Measurements from ENCODE around the gene ABCB8. TPM values are rescaled to one million over a fixed set of nuclear protein-coding genes. Genes with fewer than 3 reads are reported as not detected.
"Not testable (repeated sequence)": the region's sequence is repeated elsewhere in the genome, so short reads cannot be mapped to it uniquely, and the experiment has no call there.

ABCB8 gene
- polyA plus RNA-seq, 1 donor (not counting 4 experiments of a cell fraction or from before 2014, with no cell fraction given) = 15.5 TPM

DNA sequence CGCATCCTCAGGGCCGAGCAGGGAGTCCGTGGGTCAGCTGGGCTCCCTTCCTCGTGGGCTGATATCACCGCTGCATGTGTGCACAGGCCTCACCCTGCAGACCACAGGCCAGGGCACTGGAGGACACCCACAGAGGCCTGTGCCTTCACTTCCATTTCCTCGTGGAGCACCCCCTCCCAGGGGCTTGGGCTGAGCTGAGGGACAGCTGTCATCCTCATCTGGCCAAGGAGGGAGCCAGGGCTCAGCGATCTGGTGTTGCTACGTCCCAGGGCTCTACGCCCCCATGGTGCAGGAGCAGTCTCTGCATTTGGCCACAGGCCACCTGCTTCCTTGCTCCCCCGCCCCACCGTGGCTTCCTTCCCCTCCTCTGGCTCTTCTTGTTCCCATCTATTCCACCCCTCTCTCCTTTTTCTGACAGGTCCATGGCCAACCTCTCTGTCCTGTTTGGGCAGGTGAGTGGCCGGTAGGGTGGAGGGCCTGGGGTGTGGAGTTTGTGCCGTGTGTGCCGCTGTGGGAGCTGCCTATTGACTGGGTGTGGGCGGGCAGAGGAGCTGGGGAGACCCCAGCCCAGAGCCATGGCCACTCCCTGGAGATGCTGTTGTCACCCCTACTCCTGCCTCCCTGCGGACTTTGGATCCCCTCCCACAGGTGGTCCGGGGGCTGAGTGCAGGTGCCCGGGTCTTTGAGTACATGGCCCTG lies 11.7 kb downstream of the ABCB8 start:
- TF ChIP-seq EZH2 (IDR thresholded peaks at IDR 0.05; ENCODE audit: low read length) = no peak
- TF ChIP-seq, protein P1, sequence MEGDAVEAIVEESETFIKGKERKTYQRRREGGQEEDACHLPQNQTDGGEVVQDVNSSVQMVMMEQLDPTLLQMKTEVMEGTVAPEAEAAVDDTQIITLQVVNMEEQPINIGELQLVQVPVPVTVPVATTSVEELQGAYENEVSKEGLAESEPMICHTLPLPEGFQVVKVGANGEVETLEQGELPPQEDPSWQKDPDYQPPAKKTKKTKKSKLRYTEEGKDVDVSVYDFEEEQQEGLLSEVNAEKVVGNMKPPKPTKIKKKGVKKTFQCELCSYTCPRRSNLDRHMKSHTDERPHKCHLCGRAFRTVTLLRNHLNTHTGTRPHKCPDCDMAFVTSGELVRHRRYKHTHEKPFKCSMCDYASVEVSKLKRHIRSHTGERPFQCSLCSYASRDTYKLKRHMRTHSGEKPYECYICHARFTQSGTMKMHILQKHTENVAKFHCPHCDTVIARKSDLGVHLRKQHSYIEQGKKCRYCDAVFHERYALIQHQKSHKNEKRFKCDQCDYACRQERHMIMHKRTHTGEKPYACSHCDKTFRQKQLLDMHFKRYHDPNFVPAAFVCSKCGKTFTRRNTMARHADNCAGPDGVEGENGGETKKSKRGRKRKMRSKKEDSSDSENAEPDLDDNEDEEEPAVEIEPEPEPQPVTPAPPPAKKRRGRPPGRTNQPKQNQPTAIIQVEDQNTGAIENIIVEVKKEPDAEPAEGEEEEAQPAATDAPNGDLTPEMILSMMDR (optimal IDR thresholded peaks at IDR 0.05 in 1 of 3, IDR thresholded peaks at IDR 0.05 in 1 of 3, conservative IDR thresholded peaks at IDR 0.05 in 1 of 3; ENCODE audit: extremely low read depth in 1 of 3, insufficient read depth in 2 of 3, low read length in 3 of 3) = no peak
- Histone ChIP-seq H3K4me2 (ENCODE audit: control insufficient read depth, extremely low read depth, insufficient read depth, low read depth, low read length) (no peak overlapping the region), H3K79me2 (ENCODE audit: control insufficient read depth, insufficient read depth, low read length) (no peaks in the 10 kb centered on the region), H2AFZ (ENCODE audit: control insufficient read depth, low read length) (no peak overlapping the region), H3K4me3 (ENCODE audit: control insufficient read depth in 2 of 3, extremely low read depth in 1 of 3, insufficient read depth in 2 of 3, low read depth in 1 of 3, low read length in 3 of 3) (no peak overlapping the region), H3K4me1 (ENCODE audit: control insufficient read depth, extremely low read depth, insufficient read depth, low read length) (peaks cover 8% of the 10 kb centered on the region), H3K9ac (ENCODE audit: control insufficient read depth, extremely low read depth, insufficient read depth, low read length) (no peak overlapping the region), H3K36me3 (ENCODE audit: control insufficient read depth in 2 of 2, extremely low read depth in 1 of 2, insufficient read depth in 2 of 2, low read length in 2 of 2) (peaks cover 22 to 33% of the 10 kb centered on the region in 2 experiments), H3K27ac (ENCODE audit: control insufficient read depth, insufficient read depth, low read length) (no peak overlapping the region), H3K9me1 (ENCODE audit: control insufficient read depth, extremely low read depth, insufficient read depth, low read length) (no peaks in the 10 kb centered on the region), H3K9me3 (ENCODE audit: control insufficient read depth, low read depth, low read length) (no peaks in the 10 kb centered on the region), H3K27me3 (ENCODE audit: control insufficient read depth, extremely low read depth, insufficient read depth, low read length) (no peaks in the 10 kb centered on the region), H4K20me1 (ENCODE audit: control insufficient read depth, extremely low read depth, insufficient read depth, low read length) (no peaks in the 10 kb centered on the region)
- dilution Hi-C loops (cut with MboI; ENCODE audit: extremely low pct_ligation_motif_present, low sequenced_read_pairs) = no loop called here
- FAIRE-seq (no peak), DNase-seq (ENCODE audit: low read depth, low spot score) (no peak)

DNA sequence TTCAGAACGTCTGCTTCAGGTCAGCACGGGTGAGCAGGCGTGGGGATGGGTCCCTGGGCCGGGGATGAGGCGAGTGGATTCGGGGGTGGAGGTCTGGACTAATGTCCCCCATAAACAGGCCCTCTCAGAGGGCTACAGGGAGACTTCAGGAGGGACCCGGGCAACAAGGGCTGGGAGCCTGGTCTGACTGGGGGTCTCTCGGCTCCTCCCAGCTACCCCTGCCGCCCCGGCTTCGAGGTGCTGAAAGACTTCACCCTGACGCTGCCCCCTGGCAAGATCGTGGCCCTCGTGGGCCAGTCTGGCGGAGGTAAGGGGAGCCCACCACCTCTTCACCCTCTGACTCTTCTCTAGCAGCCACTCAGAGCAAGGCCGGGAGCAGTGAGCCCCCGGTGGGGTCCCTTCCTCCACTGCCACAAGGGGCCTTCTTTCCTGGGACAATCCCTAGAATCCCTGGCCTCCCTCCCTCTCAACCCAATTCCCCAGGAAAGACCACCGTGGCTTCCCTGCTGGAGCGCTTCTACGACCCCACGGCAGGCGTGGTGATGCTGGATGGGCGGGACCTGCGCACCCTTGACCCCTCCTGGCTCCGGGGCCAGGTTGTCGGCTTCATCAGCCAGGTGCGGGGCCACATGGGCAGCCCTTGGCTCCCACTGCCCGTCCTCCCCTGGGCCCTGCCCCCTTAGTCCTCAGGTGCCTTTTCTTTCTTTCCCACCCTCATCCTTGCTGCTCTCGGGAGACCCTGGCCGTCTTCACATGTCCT lies 12.5 kb downstream of the ABCB8 start:
- H3K79me2 ChIP-seq (ENCODE audit: control insufficient read depth, insufficient read depth, low read length) = no peaks in the 10 kb centered on the region
- no peak overlapping the region for H2AFZ ChIP-seq (ENCODE audit: control insufficient read depth, low read length)
- FAIRE-seq (no peak), DNase-seq (ENCODE audit: low read depth, low spot score) (no peak)
- dilution Hi-C loops (cut with MboI; ENCODE audit: extremely low pct_ligation_motif_present, low sequenced_read_pairs) = no loop called here
- H3K9ac ChIP-seq (ENCODE audit: control insufficient read depth, extremely low read depth, insufficient read depth, low read length) = no peak overlapping the region
- H3K27ac ChIP-seq (ENCODE audit: control insufficient read depth, insufficient read depth, low read length) = no peak overlapping the region
- peaks cover 16 to 32% of the 10 kb centered on the region in 2 experiments for H3K36me3 ChIP-seq (ENCODE audit: control insufficient read depth in 2 of 2, extremely low read depth in 1 of 2, insufficient read depth in 2 of 2, low read length in 2 of 2)
- no peaks in the 10 kb centered on the region for H3K27me3 ChIP-seq (ENCODE audit: control insufficient read depth, extremely low read depth, insufficient read depth, low read length)
- H3K9me1 ChIP-seq (ENCODE audit: control insufficient read depth, extremely low read depth, insufficient read depth, low read length) = no peaks in the 10 kb centered on the region
- TF ChIP-seq, protein P1 (optimal IDR thresholded peaks at IDR 0.05 in 1 of 3, IDR thresholded peaks at IDR 0.05 in 1 of 3, conservative IDR thresholded peaks at IDR 0.05 in 1 of 3; ENCODE audit: extremely low read depth in 1 of 3, insufficient read depth in 2 of 3, low read length in 3 of 3) = no peak
- no peak overlapping the region for H3K4me3 ChIP-seq (ENCODE audit: control insufficient read depth in 2 of 3, extremely low read depth in 1 of 3, insufficient read depth in 2 of 3, low read depth in 1 of 3, low read length in 3 of 3)
- no peak overlapping the region for H3K4me2 ChIP-seq (ENCODE audit: control insufficient read depth, extremely low read depth, insufficient read depth, low read depth, low read length)
- peaks cover 8% of the 10 kb centered on the region for H3K4me1 ChIP-seq (ENCODE audit: control insufficient read depth, extremely low read depth, insufficient read depth, low read length)
- no peaks in the 10 kb centered on the region for H4K20me1 ChIP-seq (ENCODE audit: control insufficient read depth, extremely low read depth, insufficient read depth, low read length)
- H3K9me3 ChIP-seq (ENCODE audit: control insufficient read depth, low read depth, low read length) = no peaks in the 10 kb centered on the region

DNA sequence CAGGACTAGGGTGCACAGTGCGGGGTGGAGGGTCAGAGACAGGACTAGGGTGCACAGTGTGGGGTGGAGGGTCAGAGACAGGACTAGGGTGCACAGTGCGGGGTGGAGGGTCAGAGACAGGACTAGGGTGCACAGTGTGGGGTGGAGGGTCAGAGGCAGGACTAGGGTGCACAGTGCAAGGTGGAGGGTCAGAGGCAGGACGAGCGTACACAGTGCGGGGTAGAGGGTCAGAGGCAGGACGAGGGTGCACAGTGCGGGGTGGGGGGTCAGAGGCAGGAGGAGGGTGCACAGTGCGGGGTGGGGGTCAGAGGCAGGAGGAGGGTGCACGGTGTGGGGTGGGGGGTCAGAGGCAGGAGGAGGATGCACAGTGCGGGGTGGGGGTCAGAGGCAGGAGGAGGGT lies 15.2 kb downstream of the ABCB8 start:
- H3K4me1 ChIP-seq (ENCODE audit: control insufficient read depth, extremely low read depth, insufficient read depth, low read length) = peaks cover 11% of the 10 kb centered on the region
- H3K79me2 ChIP-seq (ENCODE audit: control insufficient read depth, insufficient read depth, low read length); FAIRE-seq; H3K27ac ChIP-seq (ENCODE audit: control insufficient read depth, insufficient read depth, low read length); H3K4me2 ChIP-seq (ENCODE audit: control insufficient read depth, extremely low read depth, insufficient read depth, low read depth, low read length); H3K9ac ChIP-seq (ENCODE audit: control insufficient read depth, extremely low read depth, insufficient read depth, low read length); H3K9me3 ChIP-seq (ENCODE audit: control insufficient read depth, low read depth, low read length); H2AFZ ChIP-seq (ENCODE audit: control insufficient read depth, low read length); H3K4me3 ChIP-seq (ENCODE audit: control insufficient read depth in 2 of 3, extremely low read depth in 1 of 3, insufficient read depth in 2 of 3, low read depth in 1 of 3, low read length in 3 of 3); H4K20me1 ChIP-seq (ENCODE audit: control insufficient read depth, extremely low read depth, insufficient read depth, low read length); DNase-seq (ENCODE audit: low read depth, low spot score); dilution Hi-C loops (cut with MboI; ENCODE audit: extremely low pct_ligation_motif_present, low sequenced_read_pairs); H3K9me1 ChIP-seq (ENCODE audit: control insufficient read depth, extremely low read depth, insufficient read depth, low read length); H3K27me3 ChIP-seq (ENCODE audit: control insufficient read depth, extremely low read depth, insufficient read depth, low read length): not testable (repeated sequence)
- peaks cover 5 to 19% of the 10 kb centered on the region in 2 experiments for H3K36me3 ChIP-seq (ENCODE audit: control insufficient read depth in 2 of 2, extremely low read depth in 1 of 2, insufficient read depth in 2 of 2, low read length in 2 of 2)

Measured in keratinocyte (primary cell).